A673 (cell line): ENCODE measurements around the gene VIT.

Experiments
- EZH2 ChIP-seq: fragments of 200-600 bp; sonication (generic); IDR thresholded peaks from 2 replicates; pipeline ENCODE4 v1.6.1; 2017; ENCODE audit warnings: borderline replicate concordance, low read depth, mild to moderate bottlenecking, mixed read lengths, antibody characterized with exemption, low read length; ENCODE audit not compliant: poor library complexity, severe bottlenecking
- TF ChIP-seq, protein P1 (sequence below): fragments of 300-800, 200-600 bp; sonication (generic); conservative IDR thresholded peaks from 2 replicates; pipeline ENCODE4 v1.5.1; 2017; ENCODE audit warnings: low read depth, mild to moderate bottlenecking, antibody characterized with exemption, low read length, moderate library complexity, mixed read lengths

DNA sequence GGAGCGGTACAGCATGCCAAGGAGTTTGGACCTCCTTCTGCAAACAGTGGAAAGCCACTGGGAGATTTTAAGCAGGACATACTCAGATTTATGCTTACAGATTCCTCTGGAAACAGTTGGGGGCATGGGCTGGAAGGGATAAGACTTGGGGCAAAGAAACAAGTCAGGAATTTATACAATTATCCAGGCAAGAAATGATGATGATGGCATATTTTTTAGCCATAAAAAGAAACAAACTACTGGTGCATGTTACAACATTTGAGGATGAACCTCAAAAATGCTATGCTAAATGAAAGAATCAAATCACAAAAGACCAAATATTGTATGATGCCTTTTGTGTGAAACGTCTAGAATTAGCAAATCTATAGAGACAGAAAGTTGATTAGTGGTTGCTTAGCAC, 13.5 kb upstream of the VIT start:
- TF ChIP-seq, protein P1, sequence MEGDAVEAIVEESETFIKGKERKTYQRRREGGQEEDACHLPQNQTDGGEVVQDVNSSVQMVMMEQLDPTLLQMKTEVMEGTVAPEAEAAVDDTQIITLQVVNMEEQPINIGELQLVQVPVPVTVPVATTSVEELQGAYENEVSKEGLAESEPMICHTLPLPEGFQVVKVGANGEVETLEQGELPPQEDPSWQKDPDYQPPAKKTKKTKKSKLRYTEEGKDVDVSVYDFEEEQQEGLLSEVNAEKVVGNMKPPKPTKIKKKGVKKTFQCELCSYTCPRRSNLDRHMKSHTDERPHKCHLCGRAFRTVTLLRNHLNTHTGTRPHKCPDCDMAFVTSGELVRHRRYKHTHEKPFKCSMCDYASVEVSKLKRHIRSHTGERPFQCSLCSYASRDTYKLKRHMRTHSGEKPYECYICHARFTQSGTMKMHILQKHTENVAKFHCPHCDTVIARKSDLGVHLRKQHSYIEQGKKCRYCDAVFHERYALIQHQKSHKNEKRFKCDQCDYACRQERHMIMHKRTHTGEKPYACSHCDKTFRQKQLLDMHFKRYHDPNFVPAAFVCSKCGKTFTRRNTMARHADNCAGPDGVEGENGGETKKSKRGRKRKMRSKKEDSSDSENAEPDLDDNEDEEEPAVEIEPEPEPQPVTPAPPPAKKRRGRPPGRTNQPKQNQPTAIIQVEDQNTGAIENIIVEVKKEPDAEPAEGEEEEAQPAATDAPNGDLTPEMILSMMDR = no peak
- no peak for TF ChIP-seq EZH2
